ENCODE measurements around the gene KCNK15.
A peak's percentile ranks its signal among the peaks of the same experiment; 100 is the strongest.
"Not testable (repeated sequence)": the region's sequence is repeated elsewhere in the genome, so short reads cannot be mapped to it uniquely, and the experiment has no call there.

KCNK15 gene

DNA sequence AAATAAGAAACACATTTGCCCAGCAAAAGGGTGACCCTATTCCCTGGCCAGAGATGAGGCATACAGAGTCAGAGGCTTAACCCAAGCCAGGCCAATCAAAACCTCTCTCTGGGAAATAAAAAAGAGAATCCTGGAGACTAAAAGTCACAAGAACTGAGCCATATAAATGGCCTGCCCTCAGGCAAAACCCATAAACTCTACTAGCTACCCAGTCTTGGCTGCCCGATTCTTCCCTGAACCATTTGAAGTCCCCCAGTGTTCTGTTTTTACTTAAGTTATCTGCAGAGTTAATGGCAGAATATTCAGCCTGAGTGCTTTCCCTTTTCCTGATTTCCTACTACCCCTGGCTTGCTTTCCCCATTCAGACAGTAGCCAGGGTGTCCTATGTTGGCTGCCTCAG, 13.9 kb downstream of the KCNK15 start:
- DNase-seq (ENCODE audit: low spot score): no peak

DNA sequence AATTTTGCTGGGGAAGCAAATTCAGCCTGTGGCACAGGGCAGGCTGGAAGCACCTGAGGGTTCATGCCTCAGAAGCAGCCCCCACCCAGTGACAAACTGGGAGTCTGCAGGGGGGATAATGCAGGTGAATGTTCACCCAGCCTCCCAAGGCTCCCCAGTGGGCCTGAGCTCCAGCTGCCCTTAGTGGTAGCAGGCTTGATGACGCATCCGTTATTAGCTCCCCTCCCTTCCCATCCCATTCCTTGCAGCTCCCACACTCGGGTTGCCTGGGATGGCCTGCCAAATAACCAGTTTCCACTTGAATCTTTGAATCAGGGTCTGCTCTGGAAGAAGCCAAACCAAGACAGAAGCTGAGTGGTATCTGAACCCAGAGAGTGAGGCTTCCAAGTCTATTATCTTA, 15.8 kb downstream of the KCNK15 start:
- no peak for DNase-seq (ENCODE audit: low spot score)

DNA sequence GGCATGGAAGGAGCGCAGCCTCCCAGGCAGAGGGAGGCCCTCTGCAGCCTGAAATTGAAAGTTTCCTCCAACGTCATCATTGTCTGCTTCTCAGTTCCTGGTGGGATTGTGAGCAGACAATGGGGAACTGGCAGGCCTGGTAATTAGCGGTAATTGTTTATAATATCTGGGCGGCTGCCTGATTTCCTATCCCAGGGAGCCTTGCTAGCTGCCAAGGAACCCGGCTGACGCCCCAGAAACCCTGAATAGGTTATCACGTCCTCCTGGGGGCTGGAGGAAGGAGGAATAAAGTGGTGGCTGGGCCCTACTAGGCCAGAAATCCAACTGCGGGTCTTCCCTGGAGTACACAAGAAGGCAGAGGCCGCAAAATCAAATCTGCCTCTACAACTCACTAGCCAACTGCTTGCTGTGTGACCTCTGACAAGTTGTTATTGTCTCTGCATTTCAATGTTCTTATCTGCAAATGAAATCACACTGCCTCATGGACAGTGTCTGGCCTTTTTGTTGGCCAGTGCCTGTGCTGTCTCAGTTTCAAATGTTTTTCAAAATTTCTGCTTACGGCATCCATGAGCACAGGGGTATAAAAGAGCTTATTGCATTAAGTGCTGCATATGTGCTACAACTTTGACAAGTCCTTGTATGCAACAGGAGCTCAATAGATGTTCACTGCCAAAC, 16.9 kb downstream of the KCNK15 start:
- no peak for DNase-seq (ENCODE audit: low spot score)

DNA sequence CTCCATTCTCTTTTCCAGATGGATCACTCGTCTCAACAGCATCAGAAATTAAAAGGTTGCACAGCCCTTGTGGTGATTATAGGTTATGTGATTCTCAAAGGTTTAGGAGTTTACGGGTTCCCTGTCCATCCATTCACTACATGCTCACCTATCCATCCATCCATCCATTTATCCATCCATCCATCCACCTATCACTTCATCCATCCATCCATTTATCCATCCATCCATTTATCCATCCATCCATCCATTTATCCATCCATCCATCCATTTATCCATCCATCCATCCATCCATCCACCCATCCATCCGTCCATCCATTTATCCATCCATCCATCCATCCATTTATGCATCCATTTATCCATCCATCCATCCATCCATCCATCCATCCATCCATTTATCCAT, 18.1 kb downstream of the KCNK15 start:
- not testable (repeated sequence) for DNase-seq (ENCODE audit: low spot score)

DNA sequence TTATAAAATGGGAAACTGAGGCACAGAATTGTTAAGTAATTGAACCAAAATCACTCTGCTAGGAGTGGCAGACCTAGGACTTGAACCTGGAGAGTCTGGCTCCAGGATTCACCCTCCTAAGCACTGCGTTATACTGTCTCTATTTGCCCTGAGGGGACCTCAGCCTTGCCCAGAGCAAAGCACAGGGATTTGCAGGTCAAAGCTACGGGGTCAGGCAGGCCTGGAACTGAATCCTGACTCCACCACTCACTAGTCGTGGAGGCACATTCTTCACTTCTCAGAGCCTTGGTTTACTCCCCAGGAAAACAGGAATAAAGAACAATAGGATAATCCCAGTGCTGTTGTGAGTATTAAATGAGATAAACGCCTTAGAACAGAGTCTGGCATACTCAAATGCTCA, 19.4 kb downstream of the KCNK15 start:
- DNase-seq (ENCODE audit: low spot score): no peak

DNA sequence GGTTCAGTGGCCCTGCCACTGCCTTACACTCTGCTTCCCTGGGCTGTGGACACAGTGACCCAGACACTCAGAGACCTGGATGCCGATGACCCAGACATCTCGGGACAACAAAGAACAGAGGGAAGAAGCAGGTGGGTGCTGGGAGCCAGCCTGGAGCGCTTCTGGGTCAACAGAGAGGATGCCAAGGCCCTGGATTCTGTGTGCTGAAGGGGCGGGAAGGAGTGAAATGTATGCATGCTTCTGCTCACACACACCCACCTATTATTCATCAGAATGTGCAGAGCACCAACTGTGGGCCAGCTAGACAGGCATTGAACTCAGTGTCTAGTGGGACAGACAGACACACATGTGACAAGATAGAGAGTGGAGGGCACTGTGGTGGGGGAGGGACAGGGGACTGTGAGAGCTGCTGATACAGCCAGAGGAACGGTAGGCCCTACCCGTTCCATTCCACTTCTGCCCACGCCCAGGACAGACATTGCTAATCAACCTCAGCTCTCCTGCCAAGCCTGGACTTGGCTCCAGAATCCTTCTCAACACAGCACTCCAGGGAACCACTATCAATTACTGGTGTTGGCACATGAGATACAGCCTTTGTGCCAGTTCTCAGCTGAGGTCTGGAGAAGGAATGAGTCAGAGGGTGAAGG, 20.2 kb downstream of the KCNK15 start:
- no peak for DNase-seq (ENCODE audit: low spot score)

DNA sequence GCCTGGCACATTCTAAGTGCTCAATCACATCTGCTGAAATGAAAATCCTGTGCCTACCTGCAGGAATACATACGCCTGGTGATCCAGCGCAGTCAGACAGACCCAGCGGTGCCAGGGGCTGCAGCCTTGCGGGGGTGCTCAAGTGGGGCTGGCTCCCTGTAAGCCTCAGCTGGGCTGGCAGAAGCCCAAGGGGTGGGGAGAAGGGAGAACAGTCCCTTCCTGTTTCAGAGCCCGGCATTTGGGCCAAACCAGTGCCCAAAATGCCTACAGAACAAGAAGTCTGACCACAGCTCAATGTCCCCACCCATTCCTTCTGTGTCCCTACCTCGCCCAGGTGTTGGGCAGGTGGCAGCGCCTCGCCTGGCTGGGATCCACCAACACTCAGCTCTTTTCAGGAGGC, 22.6 kb downstream of the KCNK15 start:
- DNase-seq (ENCODE audit: low spot score): no peak

DNA sequence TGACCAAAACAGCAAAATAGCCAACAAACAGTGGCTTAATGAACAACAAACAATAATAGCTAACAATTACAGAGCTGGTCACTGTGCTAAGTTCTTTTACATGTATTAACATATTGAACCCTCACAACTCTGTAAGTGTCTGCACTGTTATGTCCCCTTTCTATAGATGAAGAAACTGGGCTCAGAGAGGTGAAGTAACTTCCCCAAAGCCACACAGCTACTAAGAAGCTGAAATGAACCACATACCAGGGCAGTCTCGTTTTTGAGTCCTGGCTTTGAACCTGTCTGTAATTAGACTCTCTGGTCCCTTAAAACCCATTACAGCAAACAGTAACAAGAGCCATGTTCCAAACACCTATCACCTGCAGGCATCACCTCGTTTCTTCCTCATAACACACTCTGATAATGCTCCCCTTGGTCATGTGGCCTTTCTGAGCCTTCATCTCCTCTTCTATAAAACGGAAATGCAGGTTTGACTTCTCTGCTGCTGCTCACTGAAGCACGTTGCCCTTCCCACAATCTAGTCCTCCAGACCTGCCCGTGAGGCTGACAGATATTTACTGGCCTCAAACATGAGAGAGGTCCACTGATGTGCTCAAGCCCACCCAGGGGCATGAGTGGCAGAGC, 23.3 kb downstream of the KCNK15 start:
- no peak for DNase-seq (ENCODE audit: low spot score)

DNA sequence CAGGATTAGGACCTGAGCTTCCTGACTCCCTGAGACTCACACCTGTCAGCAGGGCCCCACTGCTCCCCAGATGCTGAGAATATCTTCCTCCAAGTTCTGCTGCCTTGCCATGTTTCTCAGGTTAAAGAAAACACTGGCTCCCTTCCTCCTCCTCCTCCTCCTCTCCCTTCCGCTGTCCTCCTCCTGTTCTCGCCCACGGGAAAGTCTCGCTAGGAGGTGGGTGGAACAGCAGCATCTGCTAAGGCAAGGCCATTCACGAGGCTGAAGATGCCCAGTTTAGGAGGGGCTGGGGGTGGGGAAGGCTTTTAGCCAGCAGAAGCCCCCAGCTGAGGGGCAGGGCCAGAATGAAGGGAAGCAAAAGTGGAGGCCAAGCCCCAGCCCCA, 23.8 kb downstream of the KCNK15 start:
- DNase-seq (ENCODE audit: low spot score): no peak

DNA sequence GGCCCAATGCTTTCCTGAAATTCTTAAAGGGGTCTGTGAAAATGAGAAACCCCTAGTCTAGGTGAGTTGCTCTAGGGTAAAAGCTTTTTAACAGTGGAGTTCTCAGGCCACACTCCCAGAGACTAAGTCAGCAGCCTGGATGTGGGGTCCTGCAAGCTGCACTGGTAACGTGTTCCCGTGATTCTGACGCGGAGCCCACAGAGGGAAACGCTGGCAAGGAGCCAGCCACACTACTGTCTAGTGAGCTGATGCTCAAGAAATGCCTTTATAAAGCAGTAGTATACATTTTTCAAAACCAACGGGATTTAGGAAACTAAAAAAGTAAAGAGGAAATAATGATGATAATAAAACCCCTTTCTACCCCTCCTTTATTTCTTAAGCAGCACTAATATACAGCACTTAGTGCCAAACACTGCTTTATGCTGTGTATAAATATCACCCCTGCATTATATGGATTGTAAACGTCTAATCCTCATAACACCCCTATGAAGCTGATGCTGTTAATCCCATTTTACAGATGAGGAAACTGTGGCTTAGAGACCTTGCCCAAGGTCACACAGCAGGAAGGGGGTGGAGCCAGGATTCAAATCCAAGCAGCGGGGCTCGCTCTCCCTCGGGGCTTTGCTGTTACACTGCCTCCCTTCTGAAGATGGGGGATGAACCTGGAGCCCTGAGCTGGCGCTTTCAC, 25.0 kb downstream of the KCNK15 start:
- DNase-seq (ENCODE audit: low spot score): no peak

DNA sequence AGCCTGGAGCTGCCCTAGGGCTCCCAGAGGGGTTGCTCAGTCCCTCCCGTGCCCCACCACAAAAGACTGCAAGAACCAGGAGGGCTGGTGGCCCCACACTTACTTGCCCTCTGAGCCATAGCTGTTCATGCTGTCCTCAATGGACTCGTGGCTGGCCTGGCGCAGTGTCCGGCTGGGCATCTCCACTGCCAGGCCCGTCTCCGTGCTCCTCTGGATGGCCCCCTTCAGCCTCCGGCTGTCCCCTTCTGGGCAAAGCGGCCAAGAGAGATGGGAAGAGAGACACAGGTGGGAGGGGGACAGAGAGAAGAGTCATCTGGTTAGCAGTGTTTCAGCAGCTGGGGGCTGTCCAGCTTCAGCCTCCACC, 25.5 kb downstream of the KCNK15 start:
- no peak for DNase-seq (ENCODE audit: low spot score)

DNA sequence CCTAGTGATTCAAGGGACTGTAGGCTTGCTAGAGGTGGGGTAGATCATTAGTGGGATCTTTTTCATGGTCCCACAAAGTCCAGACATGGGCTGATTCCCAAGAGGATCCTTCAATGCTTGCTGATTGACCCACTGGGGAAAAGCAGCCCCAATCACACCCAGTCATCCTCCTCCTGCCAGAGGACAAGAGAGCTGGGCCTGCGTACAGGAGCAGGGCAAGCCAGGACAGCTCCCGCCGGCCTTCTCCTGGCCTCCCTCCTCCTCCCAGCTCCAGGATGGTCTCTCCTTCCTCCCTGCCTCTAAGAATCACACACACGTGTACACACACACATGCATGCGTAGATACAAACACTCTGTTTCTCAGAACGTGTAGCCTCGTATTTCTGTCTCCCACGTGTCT, 27.0 kb downstream of the KCNK15 start:
- DNase-seq (ENCODE audit: low spot score): no peak

DNA sequence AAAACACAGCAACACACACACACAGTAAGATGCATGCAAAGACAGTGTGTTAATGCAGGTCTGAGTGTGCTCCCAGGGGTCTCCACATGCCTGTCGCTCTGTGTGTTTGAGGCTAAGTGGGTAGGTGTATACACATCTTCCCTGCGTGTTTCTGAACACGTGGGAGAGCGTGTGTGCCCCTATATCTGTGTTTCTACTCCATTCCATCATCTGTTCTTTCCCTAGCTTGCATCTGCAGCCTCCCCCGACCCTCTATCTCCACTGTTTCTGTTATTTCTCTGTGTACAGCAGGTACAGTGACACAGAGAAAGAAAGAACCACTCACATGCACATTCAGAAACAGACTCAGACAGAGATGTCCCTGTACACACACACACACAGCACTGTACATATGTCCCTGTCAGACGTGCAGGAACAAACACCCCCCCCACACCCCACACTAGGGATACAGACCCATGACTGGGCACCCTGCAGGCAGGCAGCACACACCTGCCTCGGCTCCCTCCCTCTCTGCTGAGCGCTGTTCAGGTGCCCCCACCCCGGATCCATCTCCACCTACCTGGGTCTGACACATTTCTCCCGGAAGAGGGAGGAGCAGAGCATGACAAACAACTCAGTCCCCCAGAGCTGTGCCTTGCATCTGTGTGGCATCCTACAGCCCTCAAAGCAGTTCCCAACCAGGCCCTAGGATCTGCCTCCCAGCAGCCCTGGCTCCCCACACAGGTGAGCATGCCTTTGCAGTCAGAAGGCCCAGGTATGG, 27.6 kb downstream of the KCNK15 start:
- no peak for DNase-seq (ENCODE audit: low spot score)

DNA sequence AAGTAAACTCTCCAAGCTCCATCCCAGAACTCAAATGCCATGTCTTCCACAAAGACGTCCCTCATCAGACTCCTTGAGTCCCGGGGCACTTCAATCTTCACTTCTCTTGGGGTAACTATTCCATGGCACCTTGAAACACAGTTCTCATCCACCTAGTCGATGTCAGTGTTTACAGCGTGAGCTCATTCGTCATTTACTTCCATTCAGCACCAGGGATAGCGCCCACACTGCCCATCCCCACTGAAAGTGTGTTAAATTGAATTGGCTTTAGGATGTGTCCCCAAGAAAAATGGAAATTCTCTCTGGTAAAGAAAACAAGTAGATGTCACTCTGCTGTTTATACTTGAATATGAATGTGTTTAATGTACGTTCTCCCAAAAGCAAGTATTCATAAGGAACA, 31.3 kb downstream of the KCNK15 start:
- no peak for DNase-seq (ENCODE audit: low spot score)

DNA sequence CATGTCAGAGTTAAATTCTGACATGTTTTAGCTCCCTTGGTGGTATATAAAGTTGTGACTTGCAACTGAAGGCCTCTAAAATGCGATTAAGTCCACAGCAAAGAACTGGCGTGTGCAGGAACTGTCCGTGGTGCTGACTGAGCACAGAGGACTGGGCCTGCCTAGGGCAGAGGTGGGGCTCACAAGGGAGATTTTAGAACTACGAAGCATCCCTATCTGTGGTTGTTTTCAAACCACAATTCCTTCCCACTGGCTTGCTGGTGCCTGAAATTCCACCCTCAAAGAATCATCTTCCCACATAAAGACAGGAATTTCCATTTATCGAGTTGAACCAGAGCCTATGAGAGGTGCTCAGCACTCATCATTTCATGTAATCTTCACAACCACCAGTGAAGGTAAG, 34.6 kb downstream of the KCNK15 start:
- DNase-seq (ENCODE audit: low spot score): peak; percentile 67

DNA sequence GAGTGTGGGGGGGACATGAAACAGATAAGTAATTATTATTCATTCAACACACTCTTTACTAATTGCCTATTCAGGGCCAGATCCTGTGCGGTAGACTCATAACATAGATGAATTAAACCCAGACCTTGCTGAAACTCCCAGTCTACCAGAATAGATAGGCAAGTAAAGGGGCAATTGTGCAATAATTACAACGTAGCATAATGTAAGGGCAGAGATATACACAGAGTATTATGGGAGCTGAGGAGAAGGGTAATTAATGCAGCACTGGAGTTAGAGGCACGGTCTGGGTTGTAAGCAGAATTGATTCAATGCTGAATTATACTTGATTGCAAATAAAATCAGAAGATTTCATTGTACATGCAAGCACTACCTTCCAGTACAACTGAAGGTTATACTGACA, 35.5 kb downstream of the KCNK15 start:
- DNase-seq (ENCODE audit: low spot score): no peak

DNA sequence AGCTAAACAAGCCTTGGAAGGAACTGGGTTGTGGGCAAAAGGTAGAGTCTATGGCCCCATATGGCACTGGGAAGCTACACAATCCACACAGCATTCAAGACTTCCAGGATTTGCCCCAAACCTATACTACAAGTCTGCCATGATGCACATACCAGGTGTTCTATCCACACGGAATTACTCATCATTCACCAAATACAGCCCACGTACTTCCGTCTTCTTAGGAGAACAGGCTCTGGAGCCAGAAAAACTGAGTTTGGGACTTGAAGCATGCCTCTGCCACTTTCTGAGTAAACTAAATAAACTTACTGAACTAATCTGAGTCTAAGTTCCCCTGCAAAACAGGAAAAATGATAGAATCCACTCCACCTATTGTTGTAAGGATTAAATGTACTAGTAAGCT, 36.1 kb downstream of the KCNK15 start:
- no peak for DNase-seq (ENCODE audit: low spot score)

DNA sequence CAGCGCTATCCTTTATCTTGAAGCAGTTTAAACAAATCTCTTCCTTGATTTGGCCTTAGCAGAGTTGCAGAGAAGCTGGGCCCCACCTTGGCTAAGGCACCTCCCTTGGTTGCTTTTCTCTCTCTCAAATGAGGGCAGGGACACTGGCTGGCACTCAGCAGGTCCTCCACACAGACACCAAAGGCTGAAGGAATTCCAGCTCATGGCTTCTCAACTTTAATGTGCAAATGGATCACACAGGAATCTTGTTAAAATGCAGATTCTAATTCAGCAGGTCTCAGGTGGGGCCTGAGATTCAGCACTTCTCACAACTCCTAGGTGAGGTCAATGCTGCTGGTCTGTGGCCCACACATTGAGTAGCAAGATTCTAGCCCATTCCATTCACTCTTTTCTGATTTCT, 39.0 kb downstream of the KCNK15 start:
- no peak for DNase-seq (ENCODE audit: low spot score)

DNA sequence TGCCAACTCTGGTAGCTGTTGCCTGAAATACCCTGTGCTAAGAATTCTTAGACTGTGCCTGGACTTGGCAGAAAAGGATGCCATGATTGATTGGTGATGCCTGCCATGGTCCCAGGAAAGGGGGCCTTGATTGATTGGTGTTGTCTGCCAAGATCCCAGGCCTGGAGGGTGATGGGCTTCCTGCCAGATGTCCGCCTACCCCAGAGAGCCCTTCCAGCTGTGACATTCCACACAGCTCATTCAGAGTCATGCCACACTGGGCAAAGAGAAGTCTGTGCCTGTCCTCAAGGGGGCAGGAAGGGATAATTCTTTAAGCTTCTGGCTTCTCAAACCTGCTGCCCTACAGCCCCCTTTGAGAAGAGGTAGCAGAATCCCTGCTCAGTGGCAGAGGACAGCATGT, 40.1 kb downstream of the KCNK15 start:
- peak; percentile 30 for DNase-seq (ENCODE audit: low spot score)

DNA sequence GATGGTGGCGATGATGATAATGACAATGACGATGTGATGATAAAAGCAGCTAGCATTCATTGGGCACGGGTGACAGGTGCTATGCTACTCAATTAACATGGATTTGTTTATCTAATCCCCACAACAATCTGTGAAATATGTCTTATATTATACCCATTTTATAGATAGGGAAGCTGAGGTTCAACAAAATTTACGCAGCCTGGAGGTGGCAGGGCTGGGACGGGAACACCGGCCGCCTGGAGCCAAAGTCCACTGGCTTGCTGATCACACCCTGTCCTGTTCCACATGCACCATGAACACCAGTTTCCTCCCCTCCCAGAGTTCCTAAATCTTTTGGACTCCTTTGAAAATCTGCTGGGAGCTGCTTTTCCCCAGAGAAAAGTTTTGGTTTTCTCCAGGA, 41.6 kb downstream of the KCNK15 start:
- DNase-seq (ENCODE audit: low spot score): no peak

DNA sequence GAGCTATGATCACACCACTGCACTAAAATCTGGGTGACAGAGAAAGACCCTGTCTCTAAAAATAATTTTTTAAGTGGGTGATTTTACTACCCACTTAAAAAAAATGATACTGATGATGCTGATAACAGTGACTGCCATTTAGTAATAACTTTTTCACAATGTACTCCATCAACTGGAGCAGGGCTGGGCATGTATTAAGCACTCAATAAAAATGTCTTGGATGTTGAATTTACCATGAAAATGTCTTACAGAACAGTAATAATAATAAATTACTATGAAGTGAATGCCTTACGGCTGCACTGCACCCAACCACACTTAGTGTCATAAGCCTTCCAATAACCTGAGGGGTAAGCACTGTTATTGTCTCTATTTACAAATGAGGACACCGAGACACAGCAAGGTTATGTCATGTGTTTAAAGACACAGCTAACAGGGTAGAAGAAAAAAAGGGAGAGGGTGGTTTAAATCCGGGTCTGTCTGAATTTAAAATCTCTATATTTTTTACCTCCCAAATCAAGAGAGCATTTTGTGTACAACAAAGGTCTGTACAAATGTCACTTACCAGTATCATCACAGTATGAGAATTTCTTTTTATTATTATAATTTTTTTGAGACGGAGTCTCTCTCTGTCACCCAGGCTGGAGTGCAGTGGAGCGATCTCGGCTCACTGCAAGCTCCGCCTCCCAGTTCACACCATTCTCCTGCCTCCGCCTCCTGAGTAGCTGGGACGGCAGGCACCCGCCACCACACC, 43.2 kb downstream of the KCNK15 start:
- no peak for DNase-seq (ENCODE audit: low spot score)

Data from AG08395 (cell line).